Measurements from ENCODE around the gene TUBGCP4.
A peak's percentile ranks its signal among the peaks of the same experiment; 100 is the strongest.
"Not testable (repeated sequence)": the region's sequence is repeated elsewhere in the genome, so short reads cannot be mapped to it uniquely, and the experiment has no call there.

The TUBGCP4 gene

DNA sequence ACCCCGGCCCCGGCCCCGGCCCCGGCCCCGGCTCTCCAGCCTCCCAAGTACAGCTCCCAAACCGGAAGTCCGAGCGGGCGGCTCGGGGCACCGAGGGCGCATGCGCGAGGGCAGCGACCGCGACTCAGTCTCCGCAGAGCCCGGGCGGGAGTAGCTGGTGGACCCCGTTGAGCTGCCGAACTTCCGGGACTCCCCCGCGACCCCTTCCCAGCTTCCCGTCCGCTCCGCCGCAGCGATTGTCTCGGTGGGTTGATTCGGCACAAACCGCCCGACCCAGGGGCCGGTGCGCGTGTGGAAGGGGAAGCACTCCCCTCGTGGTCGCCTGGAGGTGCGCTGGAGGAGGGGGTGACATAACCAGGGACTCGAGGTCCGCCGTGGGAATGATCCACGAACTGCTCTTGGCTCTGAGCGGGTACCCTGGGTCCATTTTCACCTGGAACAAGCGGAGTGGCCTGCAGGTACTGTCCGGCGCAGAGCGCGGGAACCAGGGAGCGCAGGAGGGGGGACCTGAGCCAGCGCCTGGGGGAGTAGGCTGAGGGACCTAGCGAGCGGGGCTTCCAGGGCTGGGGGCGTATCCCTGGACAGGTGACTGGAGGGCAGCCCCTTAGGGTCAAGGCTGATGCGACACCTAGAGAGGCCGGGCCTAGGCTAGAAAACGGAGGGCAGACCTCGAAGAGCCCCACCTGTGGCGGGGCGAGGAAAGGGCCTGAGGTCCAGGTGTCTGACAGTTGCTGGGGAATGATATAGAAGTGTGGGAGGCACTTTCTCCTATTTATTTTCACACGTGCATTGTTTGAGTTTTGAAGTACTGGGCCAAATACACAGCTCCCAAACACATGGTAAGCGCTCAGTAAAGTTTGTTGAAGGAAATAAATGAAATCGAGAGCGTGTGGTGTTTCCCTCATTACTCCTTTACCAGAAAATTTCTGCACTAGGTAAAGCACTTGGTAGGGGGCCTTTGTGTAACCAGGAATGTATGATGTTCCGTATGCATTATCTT lies at the start of gene TUBGCP4, which contains the start of gene ZSCAN29:
TUBGCP4 (plus strand) TSS at position 127 of the 1,000 bp plus-strand sequence; CDS start at position 381, 254 bp downstream.
ZSCAN29 (minus strand) TSS at position 69 of the 1,000 bp plus-strand sequence. CDS start 1,130 bp downstream, outside the sequence.
- DNase-seq (ENCODE audit: low read depth in 2 of 2) = peak; percentile 28 to 34

- no peak for DNase-seq (ENCODE audit: low read depth in 2 of 2)
These were observed 45.7 kb upstream of the TUBGCP4 start for GRCh38 chr15:43325039-43325684.

DNA sequence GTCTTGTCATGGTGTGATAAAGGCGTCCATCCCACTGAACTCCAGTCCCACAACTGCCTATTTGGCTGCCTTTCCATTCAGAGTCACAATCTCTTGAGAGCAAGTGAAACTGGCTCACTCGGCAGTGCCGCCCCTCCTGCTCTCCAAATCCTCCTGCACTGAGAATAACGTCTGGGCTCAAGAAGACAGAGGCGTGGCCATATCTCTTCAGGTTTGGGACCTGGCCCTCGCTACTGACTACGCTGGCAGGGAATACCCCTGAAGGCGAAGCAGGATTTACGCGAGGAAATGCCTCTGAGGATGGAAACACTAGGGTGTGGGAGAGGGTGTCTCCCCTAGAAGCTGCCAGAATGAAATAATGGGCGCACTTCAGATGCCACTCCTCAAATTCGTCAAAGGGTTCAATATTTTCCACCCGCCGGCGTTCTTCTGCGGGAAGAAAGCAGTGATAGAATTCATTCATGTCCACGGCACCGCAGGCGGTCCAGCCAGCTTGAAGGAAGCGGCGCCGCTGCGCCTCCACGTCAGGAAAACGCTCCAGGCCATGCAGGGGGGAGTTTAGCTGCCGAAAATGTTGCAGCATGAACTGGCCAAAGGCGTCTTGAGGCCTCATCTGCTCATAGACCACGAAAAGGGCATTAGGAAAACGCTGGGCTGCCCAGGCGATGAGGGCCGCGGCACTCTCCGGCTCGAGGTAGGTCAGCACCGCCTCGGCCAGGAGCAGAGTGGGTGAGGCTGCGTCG lies 41.5 kb upstream of the TUBGCP4 start:
- DNase-seq (ENCODE audit: low read depth in 2 of 2) = no peak

DNA sequence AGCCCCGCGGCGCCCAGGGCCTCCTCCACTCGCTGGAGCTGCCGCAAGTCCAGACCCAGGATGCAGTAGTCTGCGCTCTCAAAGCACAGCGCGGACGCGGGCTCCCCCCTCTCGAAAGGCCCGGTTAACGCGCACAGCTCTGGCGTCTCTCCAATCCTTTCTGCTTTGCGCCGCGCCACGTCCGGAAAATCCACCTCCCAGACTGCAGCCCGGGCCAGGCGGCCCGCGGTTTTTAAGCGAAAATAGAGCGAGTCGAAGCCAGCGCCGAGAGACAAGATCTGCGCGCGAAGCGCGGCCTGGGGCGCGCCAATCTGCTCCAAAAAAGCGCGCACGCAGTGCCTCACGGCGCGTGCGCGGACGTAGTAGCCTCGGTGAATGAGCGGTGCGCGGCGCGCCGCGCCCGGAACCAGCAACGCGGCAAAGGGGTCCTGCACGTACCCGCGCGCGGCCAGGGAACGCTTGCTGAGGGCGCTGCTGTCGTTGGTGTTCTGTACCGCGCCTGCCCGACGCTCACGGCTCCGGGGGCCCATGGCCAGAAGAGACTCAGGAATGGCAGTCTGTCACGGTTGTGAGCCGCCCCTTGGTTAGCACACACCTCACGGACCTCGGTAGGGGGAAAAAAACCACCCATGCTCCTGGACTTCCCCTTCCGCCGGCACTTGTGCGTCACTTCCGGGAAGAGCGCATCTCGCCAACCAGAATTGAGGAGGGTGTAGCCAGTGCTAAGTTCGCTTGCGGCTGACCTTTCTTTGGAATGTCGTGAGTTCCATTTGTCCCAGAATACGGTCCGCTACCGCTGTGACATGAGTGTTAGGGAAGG lies 40.7 kb upstream of the TUBGCP4 start, which contains the start of gene LCMT2:
LCMT2 (minus strand) TSS at position 614 of the 820 bp plus-strand sequence; CDS start at position 530, 84 bp downstream.
- peak; percentile 81 to 85 for DNase-seq (ENCODE audit: low read depth in 2 of 2)

- no peak for DNase-seq (ENCODE audit: low read depth in 2 of 2)
These were observed 40.2 kb upstream of the TUBGCP4 start for GRCh38 chr15:43330780-43331087.

GRCh38 chr15:43346305-43346704 lies 24.6 kb upstream of the TUBGCP4 start:
- DNase-seq (ENCODE audit: low read depth in 2 of 2) = no peak

DNA sequence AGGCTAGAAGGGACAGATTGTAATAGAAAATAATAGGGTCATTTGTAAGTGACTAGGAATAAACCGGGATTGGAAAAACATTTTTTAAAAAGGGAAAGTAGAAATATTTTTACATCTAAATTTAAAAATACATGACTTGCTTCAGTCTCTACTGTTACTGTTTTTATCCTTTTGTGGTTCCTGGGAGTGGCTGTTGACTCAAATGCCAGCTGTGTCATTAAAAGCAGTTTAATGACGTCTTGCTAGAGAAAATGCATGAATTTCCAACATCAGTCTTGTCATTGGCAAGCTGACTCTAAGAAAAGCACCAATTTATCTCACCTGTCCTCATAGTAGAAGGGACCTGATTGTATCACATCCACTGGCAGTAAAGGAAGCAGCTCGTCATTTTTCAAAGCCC lies 23.8 kb upstream of the TUBGCP4 start:
- no peak for DNase-seq (ENCODE audit: low read depth in 2 of 2)

DNA sequence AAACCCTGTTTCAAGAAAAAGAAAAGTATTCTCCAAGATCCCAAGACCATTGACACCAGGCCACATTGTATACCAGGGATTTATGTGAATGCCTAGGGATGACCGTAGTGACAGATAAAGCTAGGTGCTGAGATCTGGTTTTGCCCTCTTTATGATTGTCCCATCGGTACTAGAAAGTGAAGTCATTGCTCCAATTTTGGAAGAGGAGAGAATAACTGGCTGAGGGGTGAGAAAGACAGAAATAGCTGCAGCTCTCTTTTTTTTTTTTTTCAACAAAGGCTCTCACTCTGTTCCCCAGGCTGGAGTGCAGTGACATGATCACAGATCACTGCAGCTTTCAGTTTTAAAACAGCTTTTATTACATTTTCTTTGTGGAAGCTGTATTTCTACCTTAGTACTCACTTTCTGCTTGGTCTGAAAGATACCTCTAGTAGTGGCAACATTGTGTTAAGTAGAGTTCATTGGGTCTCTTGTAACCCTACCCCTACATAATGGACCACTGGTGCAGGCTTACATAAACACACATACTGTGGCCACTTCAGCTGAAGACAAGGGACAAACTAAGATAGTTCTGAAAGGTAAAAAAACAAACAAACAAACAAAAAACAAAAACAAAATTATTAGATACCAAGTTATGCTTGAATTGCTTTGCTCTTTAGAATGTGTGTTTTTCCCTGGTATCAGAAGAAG lies 18.1 kb upstream of the TUBGCP4 start:
- DNase-seq (ENCODE audit: low read depth in 2 of 2) = no peak

- no peak for DNase-seq (ENCODE audit: low read depth in 2 of 2)
These were observed 10.1 kb upstream of the TUBGCP4 start for GRCh38 chr15:43360821-43361220.

DNA sequence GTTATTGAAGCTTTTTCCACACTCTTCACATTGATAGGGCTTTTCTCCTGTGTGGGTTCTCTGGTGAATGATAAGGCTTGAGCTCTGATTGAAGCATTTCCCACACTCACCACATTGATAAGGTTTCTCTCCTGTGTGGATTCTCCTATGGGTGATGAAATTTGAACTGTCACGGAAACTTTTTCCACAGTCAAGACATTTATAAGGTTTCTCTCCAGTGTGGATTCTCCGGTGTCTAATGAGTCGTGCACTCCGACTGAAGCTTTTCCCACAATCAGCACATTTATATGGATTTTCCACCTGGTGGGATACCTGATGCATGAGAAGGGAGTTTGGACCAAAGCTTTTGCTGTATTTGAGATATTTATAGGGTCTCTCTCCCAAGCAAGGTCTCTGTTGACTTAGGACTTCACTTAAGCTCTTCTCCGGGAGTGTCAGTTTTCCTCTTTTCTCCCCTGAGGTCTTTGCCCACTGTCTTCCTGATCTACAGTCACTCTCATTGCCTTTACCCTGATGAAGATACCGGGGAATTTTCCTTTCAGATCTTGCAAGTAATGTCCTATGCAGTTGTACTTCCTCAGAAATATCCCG lies 9.5 kb upstream of the TUBGCP4 start:
- DNase-seq (ENCODE audit: low read depth in 2 of 2) = no peak

GRCh38 chr15:43370310-43370974 lies 459 bp upstream of the TUBGCP4 start:
- no peak for DNase-seq (ENCODE audit: low read depth in 2 of 2)

- DNase-seq (ENCODE audit: low read depth in 2 of 2) = no peak
These were observed 5.3 kb downstream of the TUBGCP4 start for GRCh38 chr15:43376017-43376705.

- no peak for DNase-seq (ENCODE audit: low read depth in 2 of 2)
These were observed 7.7 kb downstream of the TUBGCP4 start for GRCh38 chr15:43378601-43379000.

DNA sequence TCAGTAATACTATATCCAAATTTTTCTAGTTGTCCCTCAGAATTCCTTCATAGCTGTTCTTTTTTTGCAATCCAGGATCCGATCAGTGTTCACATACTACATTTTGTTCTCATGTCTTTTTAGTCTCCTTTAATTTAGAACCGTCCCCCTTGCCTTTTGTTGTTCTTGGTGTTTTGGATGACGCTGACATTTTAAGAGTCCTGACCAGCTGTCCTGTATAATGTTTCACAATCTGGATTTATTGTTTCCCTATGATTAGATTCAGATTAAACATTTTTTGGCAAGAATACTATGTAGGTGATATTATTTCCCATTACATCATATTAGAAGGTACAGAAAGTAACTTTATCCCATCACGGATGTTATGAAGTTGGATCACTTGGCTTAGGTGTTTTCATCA lies 11.4 kb downstream of the TUBGCP4 start:
- DNase-seq (ENCODE audit: low read depth in 2 of 2) = no peak

GRCh38 chr15:43383070-43383469 lies 12.2 kb downstream of the TUBGCP4 start:
- no peak for DNase-seq (ENCODE audit: low read depth in 2 of 2)

DNA sequence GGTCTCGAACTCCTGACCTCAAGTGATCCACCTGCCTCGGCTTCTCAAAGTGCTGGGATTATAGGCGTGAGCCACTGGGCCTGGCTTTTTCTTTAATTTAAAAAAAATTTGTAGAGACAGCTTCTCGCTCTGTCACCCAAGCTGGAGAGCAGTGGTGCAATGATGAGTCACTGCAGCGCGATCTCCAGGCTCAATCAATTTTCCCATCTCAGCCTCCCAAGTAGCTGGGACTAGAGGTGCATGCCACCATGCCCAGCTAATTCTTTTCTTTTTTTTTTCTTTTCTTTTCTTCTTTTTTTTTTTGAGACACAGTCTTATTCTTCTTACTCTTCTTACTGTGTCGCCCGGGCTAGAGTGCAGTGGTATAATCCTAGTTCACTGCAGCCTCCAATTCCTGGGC lies 19.8 kb downstream of the TUBGCP4 start:
- DNase-seq (ENCODE audit: low read depth in 2 of 2) = no peak

- DNase-seq (ENCODE audit: low read depth in 2 of 2) = not testable (repeated sequence)
These were observed 22.7 kb downstream of the TUBGCP4 start for GRCh38 chr15:43393592-43393991.

DNA sequence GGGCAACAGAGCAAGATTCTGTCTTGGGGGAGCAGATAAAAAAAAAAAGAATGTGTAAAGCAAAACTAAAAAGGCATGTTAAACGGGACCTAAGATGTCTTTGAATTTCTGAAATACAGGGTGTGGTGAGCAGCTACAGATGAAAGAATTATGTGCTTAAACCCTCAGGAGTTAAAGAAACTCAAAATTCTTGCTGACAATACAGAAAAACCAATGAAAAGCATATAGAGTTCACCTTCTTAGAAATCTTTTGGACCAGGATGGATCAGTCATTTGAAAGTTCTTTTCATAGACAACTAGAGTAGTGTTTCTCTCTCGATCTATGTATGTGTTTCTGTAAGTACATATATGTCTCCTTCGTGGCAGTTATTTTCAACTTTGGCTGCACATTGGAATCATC lies 31.4 kb downstream of the TUBGCP4 start:
- no peak for DNase-seq (ENCODE audit: low read depth in 2 of 2)

DNA sequence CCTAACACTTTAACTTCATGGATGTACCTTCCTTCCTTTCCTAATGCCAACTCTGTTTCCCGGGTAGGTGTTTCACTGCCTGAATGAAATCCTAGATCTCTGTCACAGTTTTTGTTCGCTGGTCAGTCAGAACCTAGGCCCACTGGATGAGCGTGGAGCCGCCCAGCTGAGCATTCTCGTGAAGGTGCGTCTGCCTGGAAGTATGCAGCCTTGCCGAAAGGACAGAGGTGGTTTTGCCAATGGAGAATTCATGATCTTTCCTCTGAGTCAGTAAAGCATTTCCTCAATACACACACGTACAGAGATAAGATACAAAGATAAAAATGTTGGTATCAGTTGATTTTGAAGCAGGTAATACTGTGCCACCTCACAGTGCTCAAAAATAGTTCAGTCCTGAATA lies 32.7 kb downstream of the TUBGCP4 start:
- no peak for DNase-seq (ENCODE audit: low read depth in 2 of 2)
